HepG2 (cell line): Measurements from ENCODE around the gene TFE3. TPM values are rescaled to one million over a fixed set of nuclear protein-coding genes. Genes with fewer than 3 reads are reported as not detected.
A peak's percentile ranks its signal among the peaks of the same experiment; 100 is the strongest.

Experiments used
- ATAC-seq: fragments of 200-7000 bp; cut with Tn5 transposase; 3 replicates; pipeline ENCODE4 v1.9.1; 2020; ENCODE audit warnings: mild to moderate bottlenecking, moderate library complexity
- BruUV-seq: library from RNA; stranded (reverse); fragments of 400-500 nt; replicated peaks from 2 replicates; lab custom pipeline; 2021; lab: Mats Ljungman, UMichigan
- CTCF ChIA-PET: fragments of 300-600 bp; formaldehyde crosslinking; extraction: SDS; loops from one replicate; lab custom pipeline; 2021; ENCODE audit warnings: low total read pairs, inconsistent platforms, low intra/inter-chr PET ratio; lab: Yijun Ruan, JAX
- POLR2A ChIA-PET: fragments of 350-600 bp; sonication (Branson Sonifier 250); formaldehyde crosslinking; loops from one replicate; lab custom pipeline; 2020; ENCODE audit warnings: antibody characterized with exemption, inconsistent platforms; lab: Yijun Ruan, JAX
- DNase-seq: peaks from one replicate; pipeline ENCODE4 v3.0.0-alpha.2; 2015; ENCODE audit warnings: low spot score
- FAIRE-seq: peaks from 3 replicates; lab custom pipeline; 2011; peaks lifted over from hg19 to GRCh38; lab: Jason Lieb, UNC
- H2AFZ ChIP-seq: one replicate; pipeline ENCODE4 v1.6.1; 2011; ENCODE audit warnings: low read length, inconsistent platforms
- H3K27ac ChIP-seq: fragments of 300-600 bp; 3 replicates; pipeline ENCODE4 v1.8.0; 2011; ENCODE audit warnings: mixed run types, mild to moderate bottlenecking, mixed read lengths, low read length, inconsistent platforms; ENCODE audit not compliant: insufficient read depth; ENCODE audit errors: extremely low read length
- H3K27me3 ChIP-seq, 2 experiments: fragments of 200-600 bp in 1 of 2; 2 replicates in 1 of 2; 3 replicates in 1 of 2; pipeline versions ENCODE4 v1.6.0 to v1.8.0; 2011; ENCODE audit warnings: low read length in 2 of 2, mild to moderate bottlenecking in 2 of 2, moderate library complexity in 2 of 2, inconsistent platforms in 1 of 2; ENCODE audit not compliant: insufficient read depth in 2 of 2, control insufficient read depth in 1 of 2
- H3K36me3 ChIP-seq, 2 experiments: fragments of 200-600 bp in 1 of 2; replicated peaks in 1 of 2; 2 replicates in 1 of 2; 3 replicates in 1 of 2; pipeline versions ENCODE4 v1.5.1 to v1.8.0; 2011; ENCODE audit warnings: low read length in 2 of 2, inconsistent platforms in 1 of 2; ENCODE audit not compliant: insufficient read depth in 2 of 2, control insufficient read depth in 1 of 2
- H3K4me1 ChIP-seq: 2 replicates; pipeline ENCODE4 v1.5.1; 2012; ENCODE audit warnings: low read length, inconsistent platforms; ENCODE audit not compliant: insufficient read depth
- H3K4me2 ChIP-seq: 2 replicates; pipeline ENCODE4 v1.6.0; 2011; ENCODE audit warnings: low read depth, low read length, inconsistent platforms
- H3K4me3 ChIP-seq, 3 experiments: fragments of 200-600 bp in 1 of 3; sonication (generic), shearing (Covaris generic) in 1 of 3; replicated peaks in 1 of 3; 2 replicates each; pipeline ENCODE4 v1.5.1; 2011 to 2016; ENCODE audit warnings: low read length in 3 of 3, inconsistent platforms in 2 of 3, low read depth in 2 of 3, mild to moderate bottlenecking in 2 of 3, control low read depth in 1 of 3, mixed read lengths in 1 of 3; ENCODE audit not compliant: insufficient read depth in 1 of 3
- H3K79me2 ChIP-seq: one replicate; pipeline ENCODE4 v1.6.1; 2011; ENCODE audit warnings: low read length, inconsistent platforms; ENCODE audit not compliant: insufficient read depth
- H3K9ac ChIP-seq: 2 replicates; pipeline ENCODE4 v1.6.0; 2011; ENCODE audit warnings: mild to moderate bottlenecking, low read depth, low read length, inconsistent platforms; ENCODE audit not compliant: insufficient read depth
- H3K9me3 ChIP-seq: 2 replicates; pipeline ENCODE4 v1.5.1; 2012; ENCODE audit warnings: mild to moderate bottlenecking, low read length
- H4K20me1 ChIP-seq: 2 replicates; pipeline ENCODE4 v1.6.0; 2011; ENCODE audit warnings: inconsistent platforms, mild to moderate bottlenecking, low read length, moderate library complexity; ENCODE audit not compliant: insufficient read depth
- BRD4 ChIP-seq: sonication (generic); formaldehyde crosslinking; IDR thresholded peaks from 2 replicates; pipeline ENCODE4 v1.4.0; 2020; ENCODE audit warnings: missing genetic modification reagents
- CHD2 ChIP-seq: IDR thresholded peaks from 2 replicates; pipeline ENCODE4 v1.6.1; 2011; ENCODE audit warnings: low read depth, low read length, improper control_type of control experiment
- HNRNPK ChIP-seq: fragments of 200-400 bp; formaldehyde crosslinking; IDR thresholded peaks from 2 replicates; pipeline ENCODE4 v1.6.1; 2018; ENCODE audit warnings: low read length, low read depth, moderate library complexity, mild to moderate bottlenecking; ENCODE audit not compliant: poor library complexity, severe bottlenecking
- MAF1 ChIP-seq: sonication (generic); formaldehyde crosslinking; IDR thresholded peaks from 2 replicates; pipeline ENCODE4 v1.5.0; 2020; ENCODE audit warnings: missing genetic modification reagents, borderline replicate concordance
- MIER2 ChIP-seq: IDR thresholded peaks from 2 replicates; pipeline ENCODE4 v1.6.1; 2016; ENCODE audit warnings: missing biosample characterization, missing genetic modification reagents
- MLX ChIP-seq: IDR thresholded peaks from 2 replicates; pipeline ENCODE4 v1.6.1; 2016
- MZF1 ChIP-seq: sonication (generic); formaldehyde crosslinking; IDR thresholded peaks from 2 replicates; pipeline ENCODE4 v1.8.1; 2023; ENCODE audit warnings: mild to moderate bottlenecking, missing genetic modification reagents, borderline replicate concordance
- PATZ1 ChIP-seq: sonication (generic); formaldehyde crosslinking; IDR thresholded peaks from 2 replicates; pipeline ENCODE4 v1.4.0; 2020; ENCODE audit warnings: missing genetic modification reagents
- SALL1 ChIP-seq: sonication (generic); formaldehyde crosslinking; IDR thresholded peaks from 2 replicates; pipeline ENCODE4 v1.8.0; 2022; ENCODE audit warnings: mild to moderate bottlenecking, missing genetic modification reagents
- ZEB1 ChIP-seq: IDR thresholded peaks from 2 replicates; pipeline ENCODE4 v1.6.1; 2012; ENCODE audit warnings: mild to moderate bottlenecking, low read depth, inconsistent platforms; ENCODE audit not compliant: insufficient replicate concordance
- ZNF781 ChIP-seq: sonication (generic); formaldehyde crosslinking; IDR thresholded peaks from 2 replicates; pipeline ENCODE4 v1.5.1; 2020; ENCODE audit warnings: borderline replicate concordance, mild to moderate bottlenecking, missing genetic modification reagents; ENCODE audit errors: not compliant biosample characterization
- WGBS: methylation state at CpG from one replicate; pipeline ENCODE4 v1.1.6; 2017; ENCODE audit warnings: low lambda C conversion rate; 5-methylcytosine and 5-hydroxymethylcytosine counted together
- in situ Hi-C: cut with HindIII; loops from 2 replicates; pipeline ENCODE4 v1.10.0; 2017; ENCODE audit warnings: low pct_unique_long_range_greater_than_20kb; ENCODE audit not compliant: extremely low pct_ligation_motif_present
- intact Hi-C: fragments of 100-400 bp; cut with micrococcal nuclease; formaldehyde crosslinking; loops from one replicate; pipeline ENCODE4 v1.10.0; 2022; ENCODE audit not compliant: unreplicated experiment
- polyA plus RNA-seq, 8 experiments: library from polyadenylated mRNA; depleted of rRNA in 3 of 8; stranded (reverse) in 7 of 8; unstranded in 1 of 8; fragments of >200 nt; fragmentation: Illumina TruSeq in 4 of 8; extraction: Trizol in 4 of 8; gene quantifications; 2 replicates each; pipeline versions ENCODE4 v1.2.1 to v1.2.3, GENCODE V29; 2011 to 2016; ENCODE audit warnings: low read depth in 4 of 8, missing spikeins in 1 of 8, mixed read lengths in 1 of 8; ENCODE audit not compliant: insufficient read depth in 1 of 8
- total RNA-seq, 5 experiments: library from RNA; depleted of rRNA; stranded (reverse); fragments of >200 nt; fragmentation: Illumina TruSeq; extraction: Trizol; gene quantifications; 2 replicates each; pipeline ENCODE4 v1.2.3, GENCODE V29; 2016; ENCODE audit warnings: low read depth in 1 of 5
- TF ChIP-seq, protein P1 (sequence below): IDR thresholded peaks from 2 replicates; pipeline ENCODE4 v1.6.1; 2016; ENCODE audit warnings: low read depth, borderline replicate concordance
- TF ChIP-seq, protein P2 (sequence below): IDR thresholded peaks from 2 replicates; pipeline ENCODE4 v1.6.1; 2016; ENCODE audit warnings: missing compliant biosample characterization, missing genetic modification reagents, borderline replicate concordance
- TF ChIP-seq, protein P3 (sequence below), 2 experiments: IDR thresholded peaks; 2 replicates each; pipeline ENCODE4 v1.6.1; 2011 to 2012; ENCODE audit warnings: low read length in 2 of 2, borderline replicate concordance in 1 of 2, low read depth in 1 of 2, mild to moderate bottlenecking in 1 of 2, moderate library complexity in 1 of 2

The TFE3 gene
- total and polyA plus RNA-seq, 2 of the 13 experiments (the other 11 are each of a cell fraction or from before 2014, with no cell fraction given) = 8.3 to 12.3 TPM

DNA sequence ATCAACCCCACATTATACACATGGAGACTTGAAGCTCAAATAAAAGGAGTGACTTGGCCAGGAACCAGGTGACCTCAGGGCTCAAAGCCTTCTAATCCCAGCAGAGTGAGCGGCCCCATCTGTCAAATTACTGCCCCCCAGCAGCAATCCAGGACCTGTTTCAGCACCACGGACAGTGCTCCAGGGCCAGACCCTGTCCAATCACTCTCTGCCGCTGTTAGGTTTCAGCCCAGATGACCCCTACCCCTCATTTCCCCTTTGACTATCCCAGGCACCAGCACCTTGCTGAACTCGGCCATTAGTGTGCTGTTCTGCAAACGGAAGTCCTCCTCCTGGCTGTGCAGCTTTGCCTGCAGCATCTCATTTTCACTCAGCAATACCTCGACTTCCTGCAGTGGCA lies 46.2 kb downstream of the TFE3 start:
- Histone ChIP-seq H3K9ac (no peak overlapping the region), H3K4me2 (no peak overlapping the region), H3K4me3 (no peak overlapping the region), H3K4me1 (peaks cover 10% of the 10 kb centered on the region), H3K79me2 (peaks cover 7% of the 10 kb centered on the region), H4K20me1 (no peaks in the 10 kb centered on the region), H3K27me3 (no peaks in the 10 kb centered on the region), H3K36me3 (peaks cover 3 to 17% of the 10 kb centered on the region in 2 experiments; a peak in 2 of 5 replicates), H3K9me3 (no peaks in the 10 kb centered on the region), H3K27ac (no peak overlapping the region), H2AFZ (no peak overlapping the region)
- in situ Hi-C loops (no loop called here), intact Hi-C loops (no loop called here)
- ChIA-PET CTCF (no interaction called here), POLR2A (no interaction called here)
- FAIRE-seq = no peak
- 97% methylated on average over 3 of the region's 6 CpGs for WGBS
- no peak for ATAC-seq
- 0 out of 2 replicates have a peak, but pooled peaks have one; percentile 10 for TF ChIP-seq PATZ1 (CRISPR knock-in tag)
- TF ChIP-seq ZNF781 (CRISPR knock-in tag) = no peak
- TF ChIP-seq MZF1 (CRISPR knock-in tag) = no peak
- TF ChIP-seq, protein P1, sequence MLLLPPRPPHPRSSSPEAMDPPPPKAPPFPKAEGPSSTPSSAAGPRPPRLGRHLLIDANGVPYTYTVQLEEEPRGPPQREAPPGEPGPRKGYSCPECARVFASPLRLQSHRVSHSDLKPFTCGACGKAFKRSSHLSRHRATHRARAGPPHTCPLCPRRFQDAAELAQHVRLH (CRISPR knock-in tag) = no peak
- no peak for TF ChIP-seq MLX (CRISPR knock-in tag)
- 0 out of 2 replicates have a peak, but pooled peaks have one; percentile 12 for TF ChIP-seq SALL1 (CRISPR knock-in tag)
- TF ChIP-seq CHD2 = no peak
- no peak for TF ChIP-seq ZEB1
- TF ChIP-seq HNRNPK = no peak
- TF ChIP-seq MIER2 (CRISPR knock-in tag) = peak; percentile 85
- no peak for TF ChIP-seq BRD4 (CRISPR knock-in tag)
- TF ChIP-seq, protein P2, sequence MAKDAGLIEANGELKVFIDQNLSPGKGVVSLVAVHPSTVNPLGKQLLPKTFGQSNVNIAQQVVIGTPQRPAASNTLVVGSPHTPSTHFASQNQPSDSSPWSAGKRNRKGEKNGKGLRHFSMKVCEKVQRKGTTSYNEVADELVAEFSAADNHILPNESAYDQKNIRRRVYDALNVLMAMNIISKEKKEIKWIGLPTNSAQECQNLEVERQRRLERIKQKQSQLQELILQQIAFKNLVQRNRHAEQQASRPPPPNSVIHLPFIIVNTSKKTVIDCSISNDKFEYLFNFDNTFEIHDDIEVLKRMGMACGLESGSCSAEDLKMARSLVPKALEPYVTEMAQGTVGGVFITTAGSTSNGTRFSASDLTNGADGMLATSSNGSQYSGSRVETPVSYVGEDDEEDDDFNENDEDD (CRISPR knock-in tag) = no peak
- no peak for TF ChIP-seq MAF1
- TF ChIP-seq, protein P3, sequence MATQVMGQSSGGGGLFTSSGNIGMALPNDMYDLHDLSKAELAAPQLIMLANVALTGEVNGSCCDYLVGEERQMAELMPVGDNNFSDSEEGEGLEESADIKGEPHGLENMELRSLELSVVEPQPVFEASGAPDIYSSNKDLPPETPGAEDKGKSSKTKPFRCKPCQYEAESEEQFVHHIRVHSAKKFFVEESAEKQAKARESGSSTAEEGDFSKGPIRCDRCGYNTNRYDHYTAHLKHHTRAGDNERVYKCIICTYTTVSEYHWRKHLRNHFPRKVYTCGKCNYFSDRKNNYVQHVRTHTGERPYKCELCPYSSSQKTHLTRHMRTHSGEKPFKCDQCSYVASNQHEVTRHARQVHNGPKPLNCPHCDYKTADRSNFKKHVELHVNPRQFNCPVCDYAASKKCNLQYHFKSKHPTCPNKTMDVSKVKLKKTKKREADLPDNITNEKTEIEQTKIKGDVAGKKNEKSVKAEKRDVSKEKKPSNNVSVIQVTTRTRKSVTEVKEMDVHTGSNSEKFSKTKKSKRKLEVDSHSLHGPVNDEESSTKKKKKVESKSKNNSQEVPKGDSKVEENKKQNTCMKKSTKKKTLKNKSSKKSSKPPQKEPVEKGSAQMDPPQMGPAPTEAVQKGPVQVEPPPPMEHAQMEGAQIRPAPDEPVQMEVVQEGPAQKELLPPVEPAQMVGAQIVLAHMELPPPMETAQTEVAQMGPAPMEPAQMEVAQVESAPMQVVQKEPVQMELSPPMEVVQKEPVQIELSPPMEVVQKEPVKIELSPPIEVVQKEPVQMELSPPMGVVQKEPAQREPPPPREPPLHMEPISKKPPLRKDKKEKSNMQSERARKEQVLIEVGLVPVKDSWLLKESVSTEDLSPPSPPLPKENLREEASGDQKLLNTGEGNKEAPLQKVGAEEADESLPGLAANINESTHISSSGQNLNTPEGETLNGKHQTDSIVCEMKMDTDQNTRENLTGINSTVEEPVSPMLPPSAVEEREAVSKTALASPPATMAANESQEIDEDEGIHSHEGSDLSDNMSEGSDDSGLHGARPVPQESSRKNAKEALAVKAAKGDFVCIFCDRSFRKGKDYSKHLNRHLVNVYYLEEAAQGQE (IDR thresholded peaks at IDR 0.05; ENCODE audit: borderline replicate concordance in 1 of 2, low read depth in 1 of 2, low read length in 2 of 2) = peak; percentile 69 to 93
- no peak for DNase-seq
- BruUV-seq = no TSS peak
